HG03064 (cell line): ENCODE data around the gene SLC12A2.
A peak's percentile ranks its signal among the peaks of the same experiment; 100 is the strongest.

Experiments
- ATAC-seq: cut with Tn5 transposase; IDR thresholded peaks from one replicate; pipeline ENCODE4 v1.9.1; 2021; ENCODE audit warnings: low read depth; ENCODE audit not compliant: unreplicated experiment

Gene SLC12A2

DNA sequence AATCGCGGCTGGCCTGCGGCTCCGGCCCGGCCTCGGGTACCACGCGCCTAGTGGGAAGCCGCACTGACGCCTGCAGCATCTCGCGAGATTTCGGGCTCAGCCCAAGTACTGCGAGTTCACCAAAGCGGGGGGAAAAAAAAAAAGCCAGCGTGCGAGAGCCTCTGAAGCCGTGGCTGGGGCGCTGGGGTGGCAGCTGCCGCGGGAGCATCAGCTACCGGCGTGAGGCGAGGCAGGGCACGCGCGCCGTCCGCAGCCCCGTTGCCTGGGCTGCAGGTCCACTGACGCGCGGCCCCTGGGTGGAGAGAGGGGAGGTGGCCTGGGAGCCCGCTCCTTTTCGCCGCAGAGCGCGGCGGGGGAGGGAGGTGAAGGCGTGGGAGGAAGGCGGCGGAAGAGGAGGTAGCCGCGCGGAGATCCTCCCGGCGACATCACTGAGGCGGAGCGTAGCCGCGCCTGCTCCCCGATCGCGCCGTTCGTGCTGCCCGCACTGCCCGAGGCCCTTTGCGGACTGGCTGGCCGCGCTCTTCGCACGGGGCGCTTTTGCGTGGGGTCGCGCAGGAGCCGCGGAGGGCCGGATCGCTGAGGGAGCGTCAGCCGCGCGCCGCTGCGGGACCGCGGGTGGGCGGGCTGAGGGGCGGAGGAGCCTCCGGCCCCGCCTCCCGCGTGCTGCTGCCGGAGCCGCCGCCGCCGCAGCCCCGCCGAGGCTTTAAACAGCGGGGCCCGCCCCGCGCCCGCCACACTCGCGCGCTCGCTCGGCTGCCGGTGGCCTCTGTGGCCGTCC is at the start of gene SLC12A2:
TSS of gene SLC12A2 (plus strand) at position 734 of the 778 bp plus-strand sequence. CDS start 189 bp downstream, outside the sequence.
- peak; percentile 63 for ATAC-seq

DNA sequence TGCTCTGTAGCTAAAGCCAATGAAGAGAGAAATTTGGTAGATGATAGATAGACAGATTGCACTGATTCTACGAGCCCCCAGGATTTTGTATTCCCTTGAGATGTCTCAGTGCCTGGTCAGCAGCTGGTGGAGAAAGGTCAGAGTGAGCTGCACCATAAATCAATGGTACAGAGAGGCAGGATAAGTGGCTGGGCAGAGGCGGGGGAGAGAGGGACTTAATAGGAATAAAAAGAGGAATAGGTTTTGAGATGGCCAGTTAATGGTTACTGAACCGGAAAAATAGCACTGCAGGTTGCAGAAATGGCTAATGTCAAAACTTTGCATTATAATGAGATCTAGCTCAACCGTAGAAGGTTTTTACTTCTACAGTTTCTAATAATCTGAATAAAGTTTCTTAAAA is 47.9 kb upstream of the SLC12A2 start:
- ATAC-seq = no peak

DNA sequence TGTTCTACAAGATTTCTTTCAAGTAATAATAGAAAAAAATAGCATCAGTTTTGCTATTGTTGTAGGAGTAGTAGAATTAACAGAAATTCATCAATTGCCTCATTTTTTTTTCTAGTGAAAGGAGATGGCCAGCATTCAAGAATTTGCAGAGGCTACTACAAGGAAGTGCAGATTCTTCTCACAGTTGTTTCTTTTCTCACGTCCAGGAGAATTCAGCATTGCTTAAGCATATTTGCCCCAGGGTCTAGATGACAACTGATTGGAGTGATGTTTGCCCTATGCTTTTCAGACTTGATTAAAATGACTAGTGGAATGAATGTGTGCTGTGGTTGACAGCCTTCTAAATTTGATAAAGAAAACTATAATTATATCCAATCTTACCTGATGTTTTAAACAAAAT is 46.6 kb upstream of the SLC12A2 start:
- ATAC-seq = no peak

DNA sequence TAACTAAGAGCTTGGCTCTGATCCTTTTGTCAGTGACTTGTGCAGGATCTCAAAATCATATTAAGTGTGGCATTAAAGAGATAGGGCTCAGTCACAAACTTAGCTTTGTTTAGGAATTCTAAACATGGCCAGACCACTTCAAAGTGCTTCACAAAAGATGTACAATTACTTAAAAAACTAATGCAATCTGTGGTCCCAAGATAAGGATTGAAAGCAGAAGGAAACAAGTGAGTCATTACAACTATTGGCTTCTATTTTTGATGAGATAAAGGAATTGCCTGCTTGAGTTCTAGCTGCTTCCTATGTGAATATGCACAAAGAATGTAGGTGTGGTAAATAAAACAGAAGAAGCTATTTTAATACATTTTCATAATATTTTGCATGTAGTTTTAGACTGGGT is 44.9 kb upstream of the SLC12A2 start:
- no peak for ATAC-seq

DNA sequence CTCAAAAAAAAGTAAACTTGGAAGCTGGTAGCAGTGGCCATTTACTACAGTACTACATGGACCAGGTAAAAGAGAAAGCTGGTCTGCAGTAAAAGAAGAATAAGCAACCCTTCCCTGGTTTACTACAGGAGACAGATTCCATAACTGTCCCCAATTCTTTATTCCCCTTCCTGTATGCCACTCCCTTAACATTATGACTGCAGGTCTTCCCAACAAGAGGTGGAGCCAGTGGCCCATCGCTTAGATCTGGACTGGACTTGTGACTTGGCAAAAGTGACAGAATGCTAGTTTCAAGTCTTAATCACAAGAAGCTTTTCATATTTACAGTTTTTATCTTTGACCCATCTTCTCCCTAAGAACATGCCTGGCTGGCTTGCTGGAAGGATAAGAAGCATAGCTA is 42.6 kb upstream of the SLC12A2 start:
- ATAC-seq = no peak

DNA sequence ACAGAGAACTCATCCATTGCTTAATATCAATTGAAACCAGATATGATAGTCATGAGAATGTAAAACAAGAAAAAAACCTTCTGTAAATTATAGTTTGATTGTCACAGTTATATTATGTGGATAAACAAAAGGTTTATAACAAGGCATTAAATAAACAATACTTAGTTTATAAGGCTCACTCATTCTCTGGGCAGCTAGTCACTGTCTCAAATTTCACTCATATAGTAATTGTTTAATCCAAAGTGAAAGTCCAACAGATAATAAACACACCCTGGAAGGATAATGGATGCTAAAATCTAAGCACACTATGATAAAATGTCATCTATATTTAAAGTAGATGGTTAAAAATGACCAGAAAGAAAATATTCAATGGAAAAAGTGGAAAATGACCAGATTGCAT is 30.8 kb upstream of the SLC12A2 start:
- no peak for ATAC-seq

DNA sequence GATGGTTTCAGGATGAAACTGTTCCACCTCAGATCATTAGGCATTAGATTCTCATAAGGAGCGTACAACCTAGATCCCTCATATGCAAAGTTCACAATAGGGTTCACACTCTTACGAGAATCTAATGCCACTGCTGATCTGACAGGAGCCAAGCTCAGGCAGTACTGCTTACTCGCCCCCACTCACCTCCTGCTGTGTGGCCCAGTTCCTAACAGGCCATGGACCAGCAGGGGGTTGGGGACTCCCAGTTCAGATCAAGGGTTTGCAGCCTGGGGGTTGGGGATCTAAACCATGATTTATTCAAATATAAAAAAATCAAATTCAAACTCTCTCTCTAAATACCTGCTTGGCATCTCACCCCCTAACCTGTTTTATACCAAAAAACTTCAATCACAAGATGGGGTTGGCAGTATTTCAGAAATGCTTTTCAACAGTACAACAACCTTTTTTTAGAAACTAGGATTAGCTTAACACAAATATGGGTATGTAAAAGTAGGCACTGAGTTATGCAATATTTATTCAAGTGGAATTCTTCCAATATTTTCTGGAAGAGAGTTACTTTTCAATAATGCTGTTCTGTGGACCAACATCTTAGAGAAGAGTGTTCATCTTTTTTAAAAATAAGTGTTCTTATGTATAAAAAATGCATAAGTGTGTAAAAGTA is 30.1 kb upstream of the SLC12A2 start:
- no peak for ATAC-seq

DNA sequence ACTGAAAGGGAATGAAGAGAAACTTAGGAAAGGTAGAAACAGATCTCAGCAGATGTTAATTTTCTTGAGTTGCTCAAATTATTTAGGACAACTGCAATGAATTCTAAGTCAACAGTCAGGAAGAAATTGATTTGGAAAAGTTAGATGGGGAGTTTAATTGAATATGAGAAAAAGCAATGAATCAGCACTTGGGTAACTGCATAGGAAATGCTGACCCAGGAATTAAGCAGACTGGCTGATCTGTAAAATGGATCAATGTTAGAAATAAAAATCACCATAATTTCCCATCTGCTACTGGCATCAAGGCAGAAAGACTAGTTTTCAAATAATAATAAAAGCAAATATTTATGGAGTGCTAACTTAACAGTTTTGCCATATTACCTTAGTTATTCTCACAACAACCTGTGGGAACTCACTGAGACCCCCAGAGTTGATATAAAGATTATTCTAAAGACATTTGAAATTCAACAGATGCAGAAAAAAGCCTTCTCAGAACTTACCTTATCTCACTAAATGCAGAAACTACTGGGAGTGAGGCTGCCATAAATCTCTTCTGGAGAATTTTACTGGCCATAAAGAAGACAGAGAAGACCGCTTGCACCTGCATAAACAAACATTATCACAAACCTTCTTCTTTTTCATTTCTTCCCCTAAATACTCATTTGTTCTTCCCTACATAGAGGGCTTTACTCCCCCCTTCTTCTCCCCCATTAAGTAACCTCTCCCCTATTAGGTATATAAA is 22.8 kb upstream of the SLC12A2 start:
- no peak for ATAC-seq

DNA sequence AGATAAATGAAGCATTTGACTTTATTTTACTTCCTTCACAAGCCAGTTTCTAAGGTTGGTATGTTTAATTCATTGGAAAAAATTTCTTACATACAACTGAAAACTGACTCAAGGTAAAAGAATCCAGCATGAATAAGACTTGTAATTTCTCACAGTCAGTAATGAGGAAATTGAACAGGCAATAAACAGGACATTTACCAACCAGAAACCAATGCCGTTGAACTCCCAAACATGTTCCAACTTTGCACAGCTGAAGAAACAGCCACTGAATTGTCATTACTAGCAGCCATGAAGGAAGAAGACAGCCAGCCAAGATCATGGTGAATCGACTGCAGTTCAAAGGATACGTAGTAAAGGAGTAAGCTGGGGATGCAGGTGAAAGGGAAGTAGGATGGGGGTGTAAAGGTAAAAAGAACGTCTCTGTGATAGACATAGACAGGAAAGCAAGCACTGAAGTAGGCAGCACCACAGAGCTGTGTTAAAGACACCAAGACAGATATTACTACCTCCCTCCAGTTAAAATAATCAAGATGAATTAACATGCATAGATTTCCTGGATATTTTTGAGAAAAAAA is 21.3 kb upstream of the SLC12A2 start:
- ATAC-seq = no peak

DNA sequence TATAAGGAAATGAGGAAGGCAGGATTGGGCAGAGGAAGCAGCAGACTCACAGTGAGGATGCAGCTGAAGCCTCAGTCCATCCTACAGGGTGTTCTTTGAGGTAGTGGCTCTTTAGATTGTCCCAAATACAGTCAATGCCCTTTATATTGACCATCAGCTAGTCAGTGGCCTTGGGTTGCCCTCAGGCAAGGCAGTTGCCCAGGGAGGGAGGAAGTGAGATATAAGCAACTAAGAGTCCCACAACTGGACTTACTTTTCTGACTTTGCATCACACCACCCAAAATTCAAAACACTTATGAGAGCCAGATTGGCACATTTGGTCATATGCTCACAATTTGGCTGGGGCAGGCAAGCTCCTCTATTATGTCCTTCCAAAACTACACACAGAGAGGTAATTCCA is 9.4 kb upstream of the SLC12A2 start:
- ATAC-seq = no peak

DNA sequence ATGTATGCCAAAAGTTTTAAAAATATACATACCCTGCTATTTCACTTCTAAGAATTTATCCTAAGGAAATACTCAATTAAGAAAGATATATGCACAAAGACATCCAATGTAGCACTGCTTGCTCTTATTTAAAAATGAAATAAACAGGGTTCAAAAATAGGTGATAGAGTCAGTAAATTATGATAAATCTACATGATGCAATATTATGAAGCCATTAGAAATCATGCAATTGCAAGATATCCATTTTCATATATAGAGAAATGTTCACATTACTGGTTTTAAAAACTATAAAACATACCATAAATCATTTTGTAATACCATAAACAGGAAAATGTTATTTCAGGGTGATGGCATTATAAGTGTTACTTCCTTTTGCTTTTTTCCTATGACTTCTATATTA is 8.6 kb upstream of the SLC12A2 start:
- no peak for ATAC-seq

DNA sequence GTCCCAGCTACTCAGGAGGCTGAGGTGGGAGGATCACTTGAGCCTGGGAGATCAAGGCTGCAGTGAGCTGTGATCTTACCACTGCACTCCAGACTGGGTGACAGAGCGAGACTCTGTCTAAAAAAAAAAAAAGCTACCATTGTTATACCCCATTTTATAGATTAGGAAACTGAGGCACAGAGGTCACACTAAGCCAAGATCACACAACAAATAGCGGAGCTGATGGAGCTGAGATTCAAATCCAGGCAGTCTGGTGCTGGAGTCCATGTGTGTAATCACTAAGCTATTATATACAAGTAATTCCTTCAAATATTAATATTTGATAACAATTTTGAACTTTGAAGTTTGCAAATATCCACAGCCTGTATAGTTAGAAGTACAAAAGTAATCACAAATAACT is 6.0 kb upstream of the SLC12A2 start:
- ATAC-seq = no peak

DNA sequence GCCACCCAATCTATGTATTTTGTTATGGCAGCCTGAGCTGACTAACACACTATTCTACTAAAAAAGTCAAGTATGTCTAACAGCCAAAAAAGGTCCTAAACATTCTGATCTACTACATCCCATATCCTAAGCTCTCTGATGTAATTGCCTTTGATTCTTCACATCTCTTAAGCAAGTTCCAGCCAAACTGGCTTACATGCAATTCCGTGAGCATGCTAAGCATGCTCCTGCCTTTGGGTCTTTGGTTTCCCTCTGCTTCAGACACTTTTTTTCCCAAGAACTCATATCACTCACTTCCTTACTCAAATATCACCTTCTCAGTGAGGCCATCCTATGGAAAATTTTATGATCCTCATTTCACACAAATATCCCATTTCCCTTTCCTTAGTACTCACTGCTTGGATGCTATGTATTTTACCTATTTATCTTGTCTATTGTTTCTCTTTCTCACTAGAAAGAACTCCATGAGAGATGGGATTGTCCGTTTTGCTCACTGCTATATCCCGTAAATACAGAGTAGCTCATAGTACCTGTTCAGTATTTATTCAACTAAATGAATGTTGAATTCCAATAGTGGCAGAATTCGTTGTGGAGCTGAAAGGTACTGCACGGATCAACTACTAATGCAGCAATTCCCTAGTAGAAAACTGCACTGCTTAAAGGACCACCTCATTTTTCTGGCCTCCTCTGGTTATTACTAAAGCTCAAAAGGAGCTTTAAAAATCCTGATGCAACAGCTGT is 2.3 kb upstream of the SLC12A2 start:
- ATAC-seq = no peak

DNA sequence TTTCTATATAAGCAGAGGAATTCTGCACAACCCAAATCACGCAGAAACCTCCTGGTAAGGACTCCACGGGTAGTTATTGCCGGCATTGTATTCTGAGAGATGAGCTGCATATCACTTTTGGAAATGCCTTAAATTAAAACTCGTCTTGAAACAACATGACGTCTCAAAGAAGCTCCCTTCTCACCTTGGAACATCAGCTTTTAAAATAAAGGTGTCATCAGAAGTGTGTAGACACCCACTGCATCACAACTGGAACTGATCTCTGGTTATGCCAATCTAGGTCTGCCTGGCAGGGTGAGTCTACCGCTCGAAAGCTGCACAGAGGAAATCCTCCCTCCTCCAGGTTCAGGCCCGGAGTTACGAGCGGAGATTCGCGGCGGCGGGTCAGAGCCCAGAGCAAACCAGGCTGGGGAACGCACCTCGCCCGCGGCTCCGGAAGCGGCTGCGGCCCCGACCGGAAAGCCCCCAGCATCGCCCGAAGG is 974 bp upstream of the SLC12A2 start:
- ATAC-seq = peak; percentile 11

DNA sequence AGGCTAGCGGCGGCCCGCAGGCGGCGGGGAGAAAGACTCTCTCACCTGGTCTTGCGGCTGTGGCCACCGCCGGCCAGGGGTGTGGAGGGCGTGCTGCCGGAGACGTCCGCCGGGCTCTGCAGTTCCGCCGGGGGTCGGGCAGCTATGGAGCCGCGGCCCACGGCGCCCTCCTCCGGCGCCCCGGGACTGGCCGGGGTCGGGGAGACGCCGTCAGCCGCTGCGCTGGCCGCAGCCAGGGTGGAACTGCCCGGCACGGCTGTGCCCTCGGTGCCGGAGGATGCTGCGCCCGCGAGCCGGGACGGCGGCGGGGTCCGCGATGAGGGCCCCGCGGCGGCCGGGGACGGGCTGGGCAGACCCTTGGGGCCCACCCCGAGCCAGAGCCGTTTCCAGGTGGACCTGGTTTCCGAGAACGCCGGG is 253 bp downstream of the SLC12A2 start:
- peak; percentile 32 for ATAC-seq

DNA sequence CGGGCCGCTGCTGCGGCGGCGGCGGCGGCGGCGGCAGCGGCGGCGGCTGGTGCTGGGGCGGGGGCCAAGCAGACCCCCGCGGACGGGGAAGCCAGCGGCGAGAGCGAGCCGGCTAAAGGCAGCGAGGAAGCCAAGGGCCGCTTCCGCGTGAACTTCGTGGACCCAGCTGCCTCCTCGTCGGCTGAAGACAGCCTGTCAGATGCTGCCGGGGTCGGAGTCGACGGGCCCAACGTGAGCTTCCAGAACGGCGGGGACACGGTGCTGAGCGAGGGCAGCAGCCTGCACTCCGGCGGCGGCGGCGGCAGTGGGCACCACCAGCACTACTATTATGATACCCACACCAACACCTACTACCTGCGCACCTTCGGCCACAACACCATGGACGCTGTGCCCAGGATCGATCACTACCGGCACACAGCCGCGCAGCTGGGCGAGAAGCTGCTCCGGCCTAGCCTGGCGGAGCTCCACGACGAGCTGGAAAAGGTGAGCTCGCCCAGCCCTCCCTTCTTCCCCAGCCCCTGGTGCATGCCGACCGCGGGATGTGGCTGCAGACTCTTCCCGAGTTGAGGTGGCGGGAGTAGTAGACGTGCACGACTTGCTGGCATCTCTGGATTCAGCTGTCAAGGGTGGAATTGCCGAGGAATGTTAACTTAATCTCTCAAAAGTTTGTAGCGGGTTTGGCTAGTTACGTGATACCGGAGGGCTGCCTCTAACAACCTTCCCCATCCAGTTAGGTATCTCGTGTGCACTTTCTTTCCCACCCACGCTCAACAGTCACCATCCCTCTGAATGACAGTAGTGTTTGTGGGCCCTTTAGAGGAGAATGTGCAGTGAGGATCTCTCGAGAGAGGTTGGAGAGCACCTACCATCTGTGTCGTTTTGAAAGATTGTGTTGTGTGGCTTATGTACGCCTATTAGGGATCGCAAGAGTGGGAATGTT is 932 bp downstream of the SLC12A2 start:
- peak; percentile 13 for ATAC-seq

DNA sequence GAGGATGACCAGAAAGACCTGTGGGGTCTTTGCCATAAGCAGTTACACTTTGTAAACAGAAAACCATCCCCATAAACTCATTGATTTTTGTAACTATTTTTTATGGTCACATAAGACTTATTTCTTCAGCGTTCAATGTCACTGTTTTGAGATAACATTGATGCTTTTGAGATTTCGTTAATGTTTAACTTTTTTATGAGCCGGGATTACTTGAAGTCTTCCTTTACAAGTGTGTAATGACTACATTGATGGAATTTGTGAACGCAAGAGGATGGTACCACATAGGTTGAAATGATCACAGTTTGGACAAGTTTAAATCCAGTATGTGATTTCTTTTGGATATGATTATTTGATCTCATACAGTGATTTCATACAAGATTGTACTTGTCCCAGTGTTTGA is 1.8 kb downstream of the SLC12A2 start:
- no peak for ATAC-seq

DNA sequence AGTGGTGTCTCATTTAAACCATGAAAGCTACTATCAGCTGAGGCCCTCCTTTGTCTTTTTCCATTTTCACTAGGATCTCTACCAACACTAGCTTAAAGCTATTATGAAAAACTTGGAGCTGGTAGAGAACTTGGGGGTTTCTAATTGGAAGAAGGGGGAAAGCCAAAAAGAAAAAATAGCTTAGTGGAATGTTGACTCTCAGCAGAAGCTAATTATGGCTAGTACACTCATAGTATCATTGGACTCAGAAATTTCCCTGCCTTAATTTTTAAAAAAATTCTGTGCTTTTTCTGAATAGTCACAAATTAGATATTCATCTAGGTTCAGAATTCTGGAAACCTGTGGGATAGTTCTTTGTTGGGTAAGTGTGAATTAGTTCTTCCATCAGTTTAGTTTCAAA is 8.0 kb downstream of the SLC12A2 start:
- no peak for ATAC-seq

DNA sequence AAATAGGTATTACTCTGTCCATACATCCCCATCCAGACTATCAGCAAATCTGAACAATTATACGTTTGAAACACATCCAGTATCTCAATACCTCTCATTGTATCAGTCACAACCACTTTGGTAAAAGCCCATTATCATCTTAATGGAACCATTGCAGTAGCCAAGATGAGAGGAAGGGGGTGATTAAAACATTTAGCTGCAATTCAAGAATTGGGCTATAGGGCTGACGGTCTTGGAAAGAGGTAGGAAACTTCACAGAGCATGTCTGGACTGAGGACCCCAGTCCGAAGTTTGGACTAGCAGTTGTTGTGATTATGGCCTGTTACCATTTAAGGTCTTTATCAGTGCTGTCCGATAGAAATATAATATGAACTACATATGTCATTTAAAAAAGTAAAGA is 8.6 kb downstream of the SLC12A2 start:
- no peak for ATAC-seq
